GM18909 (cell line): ENCODE data around the gene FXYD4.
"Not testable (repeated sequence)": the region's sequence is repeated elsewhere in the genome, so short reads cannot be mapped to it uniquely, and the experiment has no call there.

Experiments
- ATAC-seq: cut with Tn5 transposase; IDR thresholded peaks from one replicate; pipeline ENCODE4 v1.9.1; 2021; ENCODE audit warnings: mild to moderate bottlenecking; ENCODE audit not compliant: unreplicated experiment, poor library complexity

Gene FXYD4, protein sequence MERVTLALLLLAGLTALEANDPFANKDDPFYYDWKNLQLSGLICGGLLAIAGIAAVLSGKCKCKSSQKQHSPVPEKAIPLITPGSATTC

GRCh38 chr10:43371418-43371817 is at the start of gene FXYD4:
FXYD4 (plus strand) TSS chr10:43371636; CDS start chr10:43373747, 2,111 bp downstream.
- no peak for ATAC-seq

DNA sequence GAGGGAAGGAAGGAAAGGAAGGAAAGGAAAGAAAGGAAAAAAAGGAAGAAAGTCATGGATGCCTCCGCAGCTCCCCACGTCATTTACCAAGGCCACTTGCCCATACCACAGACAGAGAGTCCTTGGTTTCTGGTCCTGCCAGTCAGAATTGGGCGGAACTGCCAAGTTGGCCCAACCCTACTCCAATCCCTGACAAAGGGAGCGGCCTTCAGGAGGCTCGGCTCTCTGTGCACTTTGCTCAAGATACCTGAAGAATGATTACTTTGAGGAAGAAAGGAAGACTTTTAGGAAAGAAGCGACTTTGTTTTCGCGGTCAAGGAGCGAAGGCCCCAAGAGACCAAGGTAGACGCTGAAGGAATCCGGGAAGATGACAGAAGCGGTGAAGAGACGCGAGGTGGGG is 49.1 kb upstream of the FXYD4 start:
- ATAC-seq, result no peak

DNA sequence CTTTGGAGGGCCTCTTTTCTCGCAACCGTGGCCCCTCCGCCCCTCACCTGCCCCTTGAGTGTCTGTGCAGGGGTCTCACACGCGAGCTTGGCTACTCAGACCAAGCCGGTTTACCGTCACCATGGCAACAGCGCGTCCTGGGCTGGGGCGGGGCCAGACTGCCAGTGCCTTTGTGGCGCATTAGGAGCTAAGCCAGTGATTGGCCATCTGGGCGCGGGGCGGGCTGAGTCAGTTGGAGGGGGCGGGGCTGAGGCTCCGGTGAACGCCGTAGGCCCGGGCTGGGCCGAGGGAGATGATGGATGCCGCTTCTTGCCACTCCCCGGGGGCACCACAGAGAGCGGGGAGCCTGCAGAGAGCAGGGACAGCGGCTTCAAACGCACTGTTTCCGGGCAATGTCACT is 48.7 kb upstream of the FXYD4 start:
- peak; percentile 78 for ATAC-seq

DNA sequence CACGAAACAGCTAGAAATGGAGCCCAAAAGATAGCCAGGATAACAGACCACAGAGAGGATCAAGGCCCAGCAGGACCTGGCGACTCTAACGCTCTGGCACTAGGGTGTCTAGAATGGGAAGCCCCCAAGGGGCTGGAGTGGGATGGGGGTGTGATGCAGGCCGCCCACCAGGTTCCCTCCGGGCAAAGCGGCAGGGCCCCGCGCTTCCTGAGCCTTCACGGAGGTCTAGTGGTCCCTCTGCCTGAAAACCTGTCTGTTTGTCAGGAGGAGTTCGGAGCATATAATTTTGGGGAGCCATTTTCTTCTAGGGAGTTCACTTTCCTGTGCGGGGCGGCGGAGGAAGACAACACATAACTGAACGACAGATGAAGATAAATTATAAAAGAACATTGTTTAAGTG is 48.2 kb upstream of the FXYD4 start:
- ATAC-seq, result no peak

- no peak for ATAC-seq
Observed at GRCh38 chr10:43324876-43325275, 46.6 kb upstream of the FXYD4 start.

DNA sequence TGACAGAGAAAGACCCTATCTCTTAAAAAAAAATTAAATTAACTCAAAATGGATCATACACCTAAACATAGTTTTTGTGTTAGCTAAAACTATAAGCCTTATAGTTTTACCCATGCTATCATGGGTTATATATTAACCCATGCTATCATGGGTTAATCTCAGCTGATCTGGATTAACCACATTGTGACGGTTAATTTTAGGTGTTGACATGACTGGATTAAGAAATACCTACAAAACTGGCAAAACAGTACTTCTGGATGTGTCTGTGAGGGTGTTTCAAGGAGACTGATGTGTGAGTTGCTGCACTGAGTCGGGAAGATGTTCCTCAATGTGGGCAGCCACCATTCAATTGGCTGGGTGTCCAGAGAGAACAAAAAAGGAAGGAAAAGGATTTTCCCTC is 44.3 kb upstream of the FXYD4 start:
- ATAC-seq, result no peak

GRCh38 chr10:43327986-43328385 is 43.5 kb upstream of the FXYD4 start:
- no peak for ATAC-seq

- not testable (repeated sequence) for ATAC-seq
Observed at GRCh38 chr10:43328810-43329209, 42.6 kb upstream of the FXYD4 start.

- not testable (repeated sequence) for ATAC-seq
Observed at GRCh38 chr10:43329246-43329885, 42.1 kb upstream of the FXYD4 start.

DNA sequence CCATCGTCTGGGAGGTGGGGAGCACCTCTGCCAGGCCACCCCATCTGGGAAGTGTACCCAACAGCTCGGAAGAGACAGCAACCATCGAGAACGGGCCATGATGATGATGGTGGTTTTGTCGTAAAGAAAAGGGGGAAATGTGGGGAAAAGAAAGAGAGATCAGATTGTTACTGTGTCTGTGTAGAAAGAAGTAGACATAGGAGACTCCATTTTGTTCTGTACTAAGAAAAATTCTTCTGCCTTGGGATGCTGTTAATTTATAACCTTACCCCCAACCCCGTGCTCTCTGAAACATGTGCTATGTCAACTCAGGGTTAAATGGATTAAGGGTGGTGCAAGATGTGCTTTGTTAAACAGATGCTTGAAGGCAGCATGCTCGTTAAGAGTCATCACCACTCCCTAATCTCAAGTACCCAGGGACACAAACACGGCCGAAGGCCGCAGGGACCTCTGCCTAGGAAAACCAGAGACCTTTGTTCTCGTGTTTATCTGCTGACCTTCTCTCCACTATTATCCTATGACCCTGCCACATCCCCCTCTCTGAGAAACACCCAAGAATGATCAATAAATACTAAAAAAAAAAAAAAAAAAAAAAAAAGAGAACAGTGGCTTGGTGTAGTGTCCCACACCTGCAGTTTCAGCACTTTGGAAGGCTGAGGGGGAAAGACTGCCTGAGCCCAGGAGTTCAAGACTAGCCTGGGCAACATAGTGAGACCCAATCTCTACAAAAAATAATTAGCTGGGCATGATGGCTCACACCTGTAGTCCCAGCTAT is 41.2 kb upstream of the FXYD4 start:
- not testable (repeated sequence) for ATAC-seq

GRCh38 chr10:43330824-43331127 is 40.7 kb upstream of the FXYD4 start:
- not testable (repeated sequence) for ATAC-seq

DNA sequence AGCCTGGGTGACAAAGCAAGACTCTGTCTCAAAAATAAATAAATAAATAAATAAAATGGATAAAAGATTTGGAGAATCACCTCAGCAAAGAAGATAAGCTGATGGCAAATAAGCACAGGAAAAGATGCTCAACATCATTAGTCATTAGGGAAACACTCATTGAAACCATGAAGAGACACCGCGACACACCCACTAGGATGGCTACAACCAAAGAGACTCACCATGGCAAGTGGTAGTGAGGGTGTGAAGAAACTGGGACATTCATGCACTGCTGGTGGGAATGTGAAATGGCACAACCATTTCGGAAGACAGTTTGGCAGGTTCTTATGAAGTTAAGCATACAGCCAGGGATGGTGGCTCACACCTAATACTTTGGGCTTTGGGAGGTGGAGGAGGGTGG is 37.8 kb upstream of the FXYD4 start:
- ATAC-seq, result no peak

GRCh38 chr10:43336061-43336460 is 35.4 kb upstream of the FXYD4 start:
- no peak for ATAC-seq

DNA sequence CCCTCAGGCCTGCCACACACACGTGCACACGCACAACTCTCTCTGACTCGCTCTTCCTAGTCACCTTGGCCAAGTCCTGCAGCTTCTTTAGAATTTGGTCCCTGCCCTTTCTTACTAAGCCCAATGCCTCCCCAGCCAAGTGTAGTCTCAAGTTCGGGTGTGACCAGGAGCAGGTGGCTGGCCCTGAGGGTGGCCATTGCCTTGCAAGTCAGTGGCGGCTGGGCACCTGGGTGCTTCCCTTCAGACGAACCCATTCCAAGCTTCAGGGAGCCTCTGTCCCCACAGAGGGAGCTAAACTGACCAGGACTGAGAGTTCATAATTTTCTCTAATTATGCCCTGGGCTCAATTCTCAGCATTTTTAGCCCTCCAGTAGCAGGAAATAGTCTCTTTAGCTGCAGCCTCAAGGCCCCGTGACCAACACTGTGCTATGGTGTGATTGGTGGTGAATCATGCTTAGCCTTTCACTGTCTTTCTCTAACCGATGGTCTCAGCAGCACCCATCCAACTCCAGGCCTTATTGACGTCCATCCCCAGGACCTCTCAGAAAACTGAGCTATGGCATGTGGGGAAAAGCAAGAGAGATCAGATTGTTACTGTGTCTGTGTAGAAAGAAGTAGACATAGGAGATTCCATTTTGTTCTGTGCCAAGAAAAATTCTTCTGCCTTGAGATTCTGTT is 34.7 kb upstream of the FXYD4 start:
- ATAC-seq, result no peak

DNA sequence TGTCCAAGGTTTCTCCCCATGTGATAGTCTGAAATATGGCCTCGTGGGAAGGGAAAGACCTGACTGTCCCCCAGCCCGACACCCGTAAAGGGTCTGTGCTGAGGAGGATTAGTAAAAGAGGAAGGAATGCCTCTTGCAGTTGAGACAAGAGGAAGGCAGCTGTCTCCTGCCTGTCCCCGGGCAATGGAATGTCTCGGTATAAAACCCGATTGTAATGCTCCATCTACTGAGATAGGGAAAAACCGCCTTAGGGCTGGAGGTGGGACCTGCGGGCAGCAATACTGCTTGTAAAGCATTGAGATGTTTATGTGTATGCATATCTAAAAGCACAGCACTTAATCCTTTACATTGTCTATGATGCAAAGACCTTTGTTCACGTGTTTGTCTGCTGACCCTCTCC is 33.9 kb upstream of the FXYD4 start:
- not testable (repeated sequence) for ATAC-seq

GRCh38 chr10:43338117-43338516 is 33.3 kb upstream of the FXYD4 start:
- ATAC-seq, result no peak

GRCh38 chr10:43339136-43339535 is 32.3 kb upstream of the FXYD4 start:
- no peak for ATAC-seq

GRCh38 chr10:43340101-43340500 is 31.3 kb upstream of the FXYD4 start:
- ATAC-seq, result no peak

DNA sequence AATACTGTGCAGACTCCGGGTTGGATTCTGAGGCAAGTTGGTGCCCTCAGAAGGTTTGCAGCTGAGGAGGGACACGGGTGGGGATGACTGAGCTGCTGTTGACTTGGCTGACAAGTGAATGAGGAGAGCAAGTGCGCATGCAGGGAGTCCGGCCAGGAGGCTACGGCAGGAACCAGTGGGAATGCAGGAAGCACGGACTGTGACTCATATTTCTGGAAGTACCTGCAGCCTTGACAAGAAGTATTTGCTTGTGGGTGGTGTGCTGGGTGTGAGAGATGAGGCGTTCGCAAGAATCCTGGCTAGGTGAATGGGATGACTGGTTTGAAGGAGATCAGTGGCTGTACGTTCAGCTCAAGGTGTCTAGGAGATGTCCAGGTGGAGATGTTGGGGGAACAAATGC is 30.8 kb upstream of the FXYD4 start:
- ATAC-seq, result no peak

GRCh38 chr10:43341450-43341849 is 30.0 kb upstream of the FXYD4 start:
- no peak for ATAC-seq
